ENCODE results near the gene STAP1. TPM values are rescaled to one million over a fixed set of nuclear protein-coding genes. Genes with fewer than 3 reads are reported as not detected.

The STAP1 gene
- total and polyA plus RNA-seq, 2 experiments from 2014 or later: not detected

DNA sequence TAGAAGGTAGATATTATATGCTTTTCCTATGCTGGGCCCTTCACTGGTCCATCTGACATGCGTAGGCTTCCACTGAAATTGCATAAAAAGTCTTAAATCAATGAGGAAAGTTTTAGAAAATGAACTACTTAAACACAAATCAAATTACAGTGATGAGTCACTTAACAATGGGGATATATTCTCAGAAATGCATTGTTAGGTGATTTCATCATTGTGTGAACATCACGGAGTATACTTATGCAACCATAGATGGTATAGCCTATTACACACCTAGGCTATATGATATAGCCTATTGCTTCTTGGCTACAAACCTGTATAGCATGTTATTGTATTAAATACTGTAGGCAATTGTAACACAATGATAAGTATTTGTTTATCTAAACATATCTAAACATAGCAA lies 10.3 kb downstream of the STAP1 start (continued):
- TF ChIP-seq, protein P1, sequence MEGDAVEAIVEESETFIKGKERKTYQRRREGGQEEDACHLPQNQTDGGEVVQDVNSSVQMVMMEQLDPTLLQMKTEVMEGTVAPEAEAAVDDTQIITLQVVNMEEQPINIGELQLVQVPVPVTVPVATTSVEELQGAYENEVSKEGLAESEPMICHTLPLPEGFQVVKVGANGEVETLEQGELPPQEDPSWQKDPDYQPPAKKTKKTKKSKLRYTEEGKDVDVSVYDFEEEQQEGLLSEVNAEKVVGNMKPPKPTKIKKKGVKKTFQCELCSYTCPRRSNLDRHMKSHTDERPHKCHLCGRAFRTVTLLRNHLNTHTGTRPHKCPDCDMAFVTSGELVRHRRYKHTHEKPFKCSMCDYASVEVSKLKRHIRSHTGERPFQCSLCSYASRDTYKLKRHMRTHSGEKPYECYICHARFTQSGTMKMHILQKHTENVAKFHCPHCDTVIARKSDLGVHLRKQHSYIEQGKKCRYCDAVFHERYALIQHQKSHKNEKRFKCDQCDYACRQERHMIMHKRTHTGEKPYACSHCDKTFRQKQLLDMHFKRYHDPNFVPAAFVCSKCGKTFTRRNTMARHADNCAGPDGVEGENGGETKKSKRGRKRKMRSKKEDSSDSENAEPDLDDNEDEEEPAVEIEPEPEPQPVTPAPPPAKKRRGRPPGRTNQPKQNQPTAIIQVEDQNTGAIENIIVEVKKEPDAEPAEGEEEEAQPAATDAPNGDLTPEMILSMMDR (conservative IDR thresholded peaks at IDR 0.05; ENCODE audit: low read depth in 2 of 2): no peak

DNA sequence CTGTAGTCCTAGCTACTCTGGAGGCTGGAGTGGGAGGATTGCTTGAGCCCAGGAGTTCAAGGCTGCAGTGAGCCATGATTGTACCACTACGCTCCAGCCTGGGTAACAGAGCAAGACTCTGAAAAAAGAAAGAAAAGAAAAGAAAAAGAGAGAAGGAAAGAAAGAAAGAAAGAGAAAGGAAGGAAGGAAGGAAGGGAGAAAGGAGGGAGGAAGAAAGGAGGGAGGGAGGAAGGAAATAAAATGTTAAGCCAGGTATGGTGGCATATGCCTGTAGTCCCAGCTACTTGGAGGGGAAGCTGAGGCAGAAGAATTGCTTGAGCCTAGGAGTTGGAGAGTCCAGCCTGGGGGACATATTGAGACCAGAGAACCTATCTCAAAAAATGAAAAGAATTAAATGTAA lies 12.0 kb downstream of the STAP1 start:
- no peak overlapping the region for H3K27ac Mint-ChIP-seq
- Histone ChIP-seq H3K36me3 (ENCODE audit: insufficient read depth) (no peaks in the 10 kb centered on the region), H3K79me2 (replicated peaks; ENCODE audit: insufficient read depth) (no peaks in the 10 kb centered on the region), H3K4me3 (no peak overlapping the region), H3K9me2 (ENCODE audit: insufficient read depth) (no peaks in the 10 kb centered on the region), H4K20me1 (replicated peaks; ENCODE audit: insufficient read depth) (no peaks in the 10 kb centered on the region), H2AFZ (no peak overlapping the region), H3K4me1 (ENCODE audit: insufficient read depth) (peaks cover 4% of the 10 kb centered on the region; the same call in 1 of the 2 replicates), H3K27me3 (ENCODE audit: insufficient read depth) (no peaks in the 10 kb centered on the region), H3K27ac (ENCODE audit: low read depth) (no peak overlapping the region), H3K4me2 (no peak overlapping the region), H3F3A (replicated peaks; ENCODE audit: low read depth) (no peaks in the 10 kb centered on the region)
- H3K4me3 Mint-ChIP-seq: no peak overlapping the region
- H3K9me3 Mint-ChIP-seq: no peaks in the 10 kb centered on the region
- ATAC-seq (no peak), DNase-seq (ENCODE audit: low spot score) (no peak)
- no peaks in the 10 kb centered on the region for H3K36me3 Mint-ChIP-seq (ENCODE audit: low read depth)
- peaks cover 4% of the 10 kb centered on the region; the same call in 2 of the 3 replicates for H3K4me1 Mint-ChIP-seq
- no peaks in the 10 kb centered on the region for H3K27me3 Mint-ChIP-seq (ENCODE audit: insufficient read depth, low read depth, poor library complexity)
- TF ChIP-seq EZH2 (IDR thresholded peaks at IDR 0.05; ENCODE audit: low read depth, unreplicated experiment) (no peak), POLR2AphosphoS5 (IDR thresholded peaks at IDR 0.05; ENCODE audit: low read depth) (no peak), CREB1 (CRISPR knock-in tag; IDR thresholded peaks at IDR 0.05; ENCODE audit: low read depth) (no peak), EZH2phosphoT487 (IDR thresholded peaks at IDR 0.05; ENCODE audit: unreplicated experiment) (no peak), STAT1 (IDR thresholded peaks at IDR 0.05; ENCODE audit: unreplicated experiment) (no peak), ZNF331 (CRISPR knock-in tag; IDR thresholded peaks at IDR 0.05; ENCODE audit: low read depth) (no peak), JUNB (IDR thresholded peaks at IDR 0.05; ENCODE audit: unreplicated experiment) (no peak), NANOG (IDR thresholded peaks at IDR 0.05; ENCODE audit: borderline replicate concordance) (no peak), ZNF114 (CRISPR knock-in tag; IDR thresholded peaks at IDR 0.05) (no peak)
- TF ChIP-seq, protein P2, sequence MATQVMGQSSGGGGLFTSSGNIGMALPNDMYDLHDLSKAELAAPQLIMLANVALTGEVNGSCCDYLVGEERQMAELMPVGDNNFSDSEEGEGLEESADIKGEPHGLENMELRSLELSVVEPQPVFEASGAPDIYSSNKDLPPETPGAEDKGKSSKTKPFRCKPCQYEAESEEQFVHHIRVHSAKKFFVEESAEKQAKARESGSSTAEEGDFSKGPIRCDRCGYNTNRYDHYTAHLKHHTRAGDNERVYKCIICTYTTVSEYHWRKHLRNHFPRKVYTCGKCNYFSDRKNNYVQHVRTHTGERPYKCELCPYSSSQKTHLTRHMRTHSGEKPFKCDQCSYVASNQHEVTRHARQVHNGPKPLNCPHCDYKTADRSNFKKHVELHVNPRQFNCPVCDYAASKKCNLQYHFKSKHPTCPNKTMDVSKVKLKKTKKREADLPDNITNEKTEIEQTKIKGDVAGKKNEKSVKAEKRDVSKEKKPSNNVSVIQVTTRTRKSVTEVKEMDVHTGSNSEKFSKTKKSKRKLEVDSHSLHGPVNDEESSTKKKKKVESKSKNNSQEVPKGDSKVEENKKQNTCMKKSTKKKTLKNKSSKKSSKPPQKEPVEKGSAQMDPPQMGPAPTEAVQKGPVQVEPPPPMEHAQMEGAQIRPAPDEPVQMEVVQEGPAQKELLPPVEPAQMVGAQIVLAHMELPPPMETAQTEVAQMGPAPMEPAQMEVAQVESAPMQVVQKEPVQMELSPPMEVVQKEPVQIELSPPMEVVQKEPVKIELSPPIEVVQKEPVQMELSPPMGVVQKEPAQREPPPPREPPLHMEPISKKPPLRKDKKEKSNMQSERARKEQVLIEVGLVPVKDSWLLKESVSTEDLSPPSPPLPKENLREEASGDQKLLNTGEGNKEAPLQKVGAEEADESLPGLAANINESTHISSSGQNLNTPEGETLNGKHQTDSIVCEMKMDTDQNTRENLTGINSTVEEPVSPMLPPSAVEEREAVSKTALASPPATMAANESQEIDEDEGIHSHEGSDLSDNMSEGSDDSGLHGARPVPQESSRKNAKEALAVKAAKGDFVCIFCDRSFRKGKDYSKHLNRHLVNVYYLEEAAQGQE (IDR thresholded peaks at IDR 0.05; ENCODE audit: unreplicated experiment): no peak
- TF ChIP-seq, protein P1 (conservative IDR thresholded peaks at IDR 0.05; ENCODE audit: low read depth in 2 of 2): no peak
- TF ChIP-seq, protein P3, sequence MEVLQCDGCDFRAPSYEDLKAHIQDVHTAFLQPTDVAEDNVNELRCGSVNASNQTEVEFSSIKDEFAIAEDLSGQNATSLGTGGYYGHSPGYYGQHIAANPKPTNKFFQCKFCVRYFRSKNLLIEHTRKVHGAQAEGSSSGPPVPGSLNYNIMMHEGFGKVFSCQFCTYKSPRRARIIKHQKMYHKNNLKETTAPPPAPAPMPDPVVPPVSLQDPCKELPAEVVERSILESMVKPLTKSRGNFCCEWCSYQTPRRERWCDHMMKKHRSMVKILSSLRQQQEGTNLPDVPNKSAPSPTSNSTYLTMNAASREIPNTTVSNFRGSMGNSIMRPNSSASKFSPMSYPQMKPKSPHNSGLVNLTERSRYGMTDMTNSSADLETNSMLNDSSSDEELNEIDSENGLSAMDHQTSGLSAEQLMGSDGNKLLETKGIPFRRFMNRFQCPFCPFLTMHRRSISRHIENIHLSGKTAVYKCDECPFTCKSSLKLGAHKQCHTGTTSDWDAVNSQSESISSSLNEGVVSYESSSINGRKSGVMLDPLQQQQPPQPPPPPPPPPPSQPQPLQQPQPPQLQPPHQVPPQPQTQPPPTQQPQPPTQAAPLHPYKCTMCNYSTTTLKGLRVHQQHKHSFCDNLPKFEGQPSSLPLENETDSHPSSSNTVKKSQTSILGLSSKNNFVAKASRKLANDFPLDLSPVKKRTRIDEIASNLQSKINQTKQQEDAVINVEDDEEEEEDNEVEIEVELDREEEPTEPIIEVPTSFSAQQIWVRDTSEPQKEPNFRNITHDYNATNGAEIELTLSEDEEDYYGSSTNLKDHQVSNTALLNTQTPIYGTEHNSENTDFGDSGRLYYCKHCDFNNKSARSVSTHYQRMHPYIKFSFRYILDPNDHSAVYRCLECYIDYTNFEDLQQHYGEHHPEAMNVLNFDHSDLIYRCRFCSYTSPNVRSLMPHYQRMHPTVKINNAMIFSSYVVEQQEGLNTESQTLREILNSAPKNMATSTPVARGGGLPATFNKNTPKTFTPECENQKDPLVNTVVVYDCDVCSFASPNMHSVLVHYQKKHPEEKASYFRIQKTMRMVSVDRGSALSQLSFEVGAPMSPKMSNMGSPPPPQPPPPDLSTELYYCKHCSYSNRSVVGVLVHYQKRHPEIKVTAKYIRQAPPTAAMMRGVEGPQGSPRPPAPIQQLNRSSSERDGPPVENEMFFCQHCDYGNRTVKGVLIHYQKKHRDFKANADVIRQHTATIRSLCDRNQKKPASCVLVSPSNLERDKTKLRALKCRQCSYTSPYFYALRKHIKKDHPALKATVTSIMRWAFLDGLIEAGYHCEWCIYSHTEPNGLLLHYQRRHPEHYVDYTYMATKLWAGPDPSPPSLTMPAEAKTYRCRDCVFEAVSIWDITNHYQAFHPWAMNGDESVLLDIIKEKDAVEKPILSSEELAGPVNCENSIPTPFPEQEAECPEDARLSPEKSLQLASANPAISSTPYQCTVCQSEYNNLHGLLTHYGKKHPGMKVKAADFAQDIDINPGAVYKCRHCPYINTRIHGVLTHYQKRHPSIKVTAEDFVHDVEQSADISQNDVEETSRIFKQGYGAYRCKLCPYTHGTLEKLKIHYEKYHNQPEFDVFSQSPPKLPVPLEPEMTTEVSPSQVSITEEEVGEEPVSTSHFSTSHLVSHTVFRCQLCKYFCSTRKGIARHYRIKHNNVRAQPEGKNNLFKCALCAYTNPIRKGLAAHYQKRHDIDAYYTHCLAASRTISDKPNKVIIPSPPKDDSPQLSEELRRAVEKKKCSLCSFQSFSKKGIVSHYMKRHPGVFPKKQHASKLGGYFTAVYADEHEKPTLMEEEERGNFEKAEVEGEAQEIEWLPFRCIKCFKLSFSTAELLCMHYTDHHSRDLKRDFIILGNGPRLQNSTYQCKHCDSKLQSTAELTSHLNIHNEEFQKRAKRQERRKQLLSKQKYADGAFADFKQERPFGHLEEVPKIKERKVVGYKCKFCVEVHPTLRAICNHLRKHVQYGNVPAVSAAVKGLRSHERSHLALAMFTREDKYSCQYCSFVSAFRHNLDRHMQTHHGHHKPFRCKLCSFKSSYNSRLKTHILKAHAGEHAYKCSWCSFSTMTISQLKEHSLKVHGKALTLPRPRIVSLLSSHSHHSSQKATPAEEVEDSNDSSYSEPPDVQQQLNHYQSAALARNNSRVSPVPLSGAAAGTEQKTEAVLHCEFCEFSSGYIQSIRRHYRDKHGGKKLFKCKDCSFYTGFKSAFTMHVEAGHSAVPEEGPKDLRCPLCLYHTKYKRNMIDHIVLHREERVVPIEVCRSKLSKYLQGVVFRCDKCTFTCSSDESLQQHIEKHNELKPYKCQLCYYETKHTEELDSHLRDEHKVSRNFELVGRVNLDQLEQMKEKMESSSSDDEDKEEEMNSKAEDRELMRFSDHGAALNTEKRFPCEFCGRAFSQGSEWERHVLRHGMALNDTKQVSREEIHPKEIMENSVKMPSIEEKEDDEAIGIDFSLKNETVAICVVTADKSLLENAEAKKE (CRISPR knock-in tag; IDR thresholded peaks at IDR 0.05): no peak
